ENCODE measurements around the gene ACOT11. TPM values are rescaled to one million over a fixed set of nuclear protein-coding genes. Genes with fewer than 3 reads are reported as not detected.

The ACOT11 gene
- total and polyA plus RNA-seq, 2 of the 13 experiments (the other 11 are each of a cell fraction or from before 2014, with no cell fraction given): 2.6 to 3.3 TPM

GRCh38 chr1:54649130-54649898, 101.3 kb downstream of the ACOT11 start (continued):
- TF ChIP-seq ZBTB8A (CRISPR knock-in tag; IDR thresholded peaks at IDR 0.05; ENCODE audit: borderline replicate concordance, low read depth): no peak
- peak; percentile 76; the same call in 1 of the 2 replicates for TF ChIP-seq TARDBP (CRISPR knock-in tag; IDR thresholded peaks at IDR 0.05)
- TF ChIP-seq ZNF691 (CRISPR knock-in tag; IDR thresholded peaks at IDR 0.05; ENCODE audit: borderline replicate concordance, low read depth): no peak
- peak; percentile 89 for TF ChIP-seq GFI1 (CRISPR knock-in tag; IDR thresholded peaks at IDR 0.05; ENCODE audit: borderline replicate concordance)
- TF ChIP-seq RAD51 (IDR thresholded peaks at IDR 0.05; ENCODE audit: borderline replicate concordance): no peak
- no peak for TF ChIP-seq ZBTB38 (CRISPR knock-in tag; IDR thresholded peaks at IDR 0.05)
- TF ChIP-seq NONO (IDR thresholded peaks at IDR 0.05): no peak
- TF ChIP-seq NONO (CRISPR knock-in tag; conservative IDR thresholded peaks at IDR 0.05): peak; percentile 16; the same call in 1 of the 2 replicates
- TF ChIP-seq KDM3A (CRISPR knock-in tag; IDR thresholded peaks at IDR 0.05; ENCODE audit: low read depth): no peak
- TF ChIP-seq DRAP1 (CRISPR knock-in tag; IDR thresholded peaks at IDR 0.05): 0 out of 2 replicates have a peak, but pooled peaks have one; percentile 43
- peak; percentile 65; the same call in 1 of the 2 replicates for TF ChIP-seq ESRRA (CRISPR knock-in tag; IDR thresholded peaks at IDR 0.05; ENCODE audit: low read depth)
- TF ChIP-seq ZNF790 (CRISPR knock-in tag; IDR thresholded peaks at IDR 0.05; ENCODE audit: borderline replicate concordance): no peak
- 0 out of 2 replicates have a peak, but pooled peaks have one; percentile 26 for TF ChIP-seq CSRNP1 (CRISPR knock-in tag; IDR thresholded peaks at IDR 0.05)
- no peak for TF ChIP-seq CBX5 (CRISPR knock-in tag; IDR thresholded peaks at IDR 0.05; ENCODE audit: borderline replicate concordance)
- TF ChIP-seq ZNF746 (CRISPR knock-in tag; IDR thresholded peaks at IDR 0.05): no peak
- TF ChIP-seq HMG20A (CRISPR knock-in tag; IDR thresholded peaks at IDR 0.05; ENCODE audit: borderline replicate concordance): peak; percentile 32; the same call in 1 of the 2 replicates
- peak; percentile 97 for TF ChIP-seq BCL6 (CRISPR knock-in tag; IDR thresholded peaks at IDR 0.05)
- no peak for TF ChIP-seq CSRNP2 (CRISPR knock-in tag; conservative IDR thresholded peaks at IDR 0.05; ENCODE audit: low read depth)
- TF ChIP-seq KDM6A (CRISPR knock-in tag; IDR thresholded peaks at IDR 0.05; ENCODE audit: low read depth): peak; percentile 67; the same call in 1 of the 2 replicates
- TF ChIP-seq REPIN1 (CRISPR knock-in tag; IDR thresholded peaks at IDR 0.05; ENCODE audit: borderline replicate concordance, low read depth): peak; percentile 64; the same call in 1 of the 2 replicates
- TF ChIP-seq DDIT3 (CRISPR knock-in tag; IDR thresholded peaks at IDR 0.05): no peak
- TF ChIP-seq ZNF841 (CRISPR knock-in tag; IDR thresholded peaks at IDR 0.05; ENCODE audit: borderline replicate concordance): no peak
- no peak for TF ChIP-seq ZNF576 (CRISPR knock-in tag; IDR thresholded peaks at IDR 0.05)

Data from HepG2 (cell line).